Measurements from ENCODE around the gene SERPINA1.

- TF ChIP-seq ATOH8 (CRISPR knock-in tag; IDR thresholded peaks at IDR 0.05; ENCODE audit: low read depth) = no peak
- no peak for TF ChIP-seq ZNF302 (CRISPR knock-in tag; IDR thresholded peaks at IDR 0.05)
- TF ChIP-seq MYC (IDR thresholded peaks at IDR 0.05; ENCODE audit: borderline replicate concordance, low read length) = no peak
- no peak for TF ChIP-seq CTCF (IDR thresholded peaks at IDR 0.05)
- TF ChIP-seq USF2 (IDR thresholded peaks at IDR 0.05) = no peak
- no peak for TF ChIP-seq ESRRA (IDR thresholded peaks at IDR 0.05; ENCODE audit: borderline replicate concordance, low read length)
- no peak for TF ChIP-seq CHD2 (IDR thresholded peaks at IDR 0.05; ENCODE audit: low read length, partially characterized antibody)
- TF ChIP-seq MAX (IDR thresholded peaks at IDR 0.05) = no peak
- TF ChIP-seq POLR2A (IDR thresholded peaks at IDR 0.05; ENCODE audit: low read length) = no peak
- no peak for TF ChIP-seq NR3C1 (IDR thresholded peaks at IDR 0.05)
Measured at GRCh38 chr14:94332063-94332583, 56.3 kb downstream of the SERPINA1 start.

All from A549 (cell line).